ENCODE data around the gene ELAVL4. TPM values are rescaled to one million over a fixed set of nuclear protein-coding genes. Genes with fewer than 3 reads are reported as not detected.
"Not testable (repeated sequence)": the region's sequence is repeated elsewhere in the genome, so short reads cannot be mapped to it uniquely, and the experiment has no call there.

The ELAVL4 gene
- total RNA-seq, 4 donors from 2014 or later, result 0.13 to 0.49 (median 0.42) TPM; not detected in 1

DNA sequence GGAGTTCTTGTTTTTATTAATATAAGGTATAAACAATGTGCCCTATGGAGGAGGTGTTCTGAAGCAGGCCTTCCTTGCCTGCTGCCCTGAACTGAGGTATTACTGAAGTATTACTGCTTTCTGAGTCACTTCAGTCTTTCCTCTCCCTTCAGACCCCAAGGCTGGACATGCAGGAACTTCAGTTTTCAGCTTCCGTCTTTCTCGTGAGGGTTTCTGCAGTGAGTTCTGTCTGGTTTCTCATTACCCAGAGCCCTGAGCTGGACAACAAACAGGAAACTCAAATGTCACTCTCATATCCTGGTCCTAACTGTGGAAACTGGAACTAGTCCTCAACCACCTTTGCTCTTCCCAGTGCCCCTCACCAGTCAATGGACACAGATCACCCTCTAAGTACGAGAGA lies 46.8 kb downstream of the ELAVL4 start:
- no peak for DNase-seq (ENCODE audit: low spot score in 2 of 2)
- WGBS, 2 donors, result 63 to 72% methylated on average over 3 of the region's 3 CpGs
- no peak overlapping the region for H3K4me3 ChIP-seq (ENCODE audit: low read depth, poor library complexity, severe bottlenecking)
- intact Hi-C loops (cut with DNase I; ENCODE audit: low total_unique reads), result no loop called here
- TF ChIP-seq, protein P1, sequence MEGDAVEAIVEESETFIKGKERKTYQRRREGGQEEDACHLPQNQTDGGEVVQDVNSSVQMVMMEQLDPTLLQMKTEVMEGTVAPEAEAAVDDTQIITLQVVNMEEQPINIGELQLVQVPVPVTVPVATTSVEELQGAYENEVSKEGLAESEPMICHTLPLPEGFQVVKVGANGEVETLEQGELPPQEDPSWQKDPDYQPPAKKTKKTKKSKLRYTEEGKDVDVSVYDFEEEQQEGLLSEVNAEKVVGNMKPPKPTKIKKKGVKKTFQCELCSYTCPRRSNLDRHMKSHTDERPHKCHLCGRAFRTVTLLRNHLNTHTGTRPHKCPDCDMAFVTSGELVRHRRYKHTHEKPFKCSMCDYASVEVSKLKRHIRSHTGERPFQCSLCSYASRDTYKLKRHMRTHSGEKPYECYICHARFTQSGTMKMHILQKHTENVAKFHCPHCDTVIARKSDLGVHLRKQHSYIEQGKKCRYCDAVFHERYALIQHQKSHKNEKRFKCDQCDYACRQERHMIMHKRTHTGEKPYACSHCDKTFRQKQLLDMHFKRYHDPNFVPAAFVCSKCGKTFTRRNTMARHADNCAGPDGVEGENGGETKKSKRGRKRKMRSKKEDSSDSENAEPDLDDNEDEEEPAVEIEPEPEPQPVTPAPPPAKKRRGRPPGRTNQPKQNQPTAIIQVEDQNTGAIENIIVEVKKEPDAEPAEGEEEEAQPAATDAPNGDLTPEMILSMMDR (IDR thresholded peaks at IDR 0.05), result no peak
- TF ChIP-seq POLR2A (IDR thresholded peaks at IDR 0.05), result no peak

DNA sequence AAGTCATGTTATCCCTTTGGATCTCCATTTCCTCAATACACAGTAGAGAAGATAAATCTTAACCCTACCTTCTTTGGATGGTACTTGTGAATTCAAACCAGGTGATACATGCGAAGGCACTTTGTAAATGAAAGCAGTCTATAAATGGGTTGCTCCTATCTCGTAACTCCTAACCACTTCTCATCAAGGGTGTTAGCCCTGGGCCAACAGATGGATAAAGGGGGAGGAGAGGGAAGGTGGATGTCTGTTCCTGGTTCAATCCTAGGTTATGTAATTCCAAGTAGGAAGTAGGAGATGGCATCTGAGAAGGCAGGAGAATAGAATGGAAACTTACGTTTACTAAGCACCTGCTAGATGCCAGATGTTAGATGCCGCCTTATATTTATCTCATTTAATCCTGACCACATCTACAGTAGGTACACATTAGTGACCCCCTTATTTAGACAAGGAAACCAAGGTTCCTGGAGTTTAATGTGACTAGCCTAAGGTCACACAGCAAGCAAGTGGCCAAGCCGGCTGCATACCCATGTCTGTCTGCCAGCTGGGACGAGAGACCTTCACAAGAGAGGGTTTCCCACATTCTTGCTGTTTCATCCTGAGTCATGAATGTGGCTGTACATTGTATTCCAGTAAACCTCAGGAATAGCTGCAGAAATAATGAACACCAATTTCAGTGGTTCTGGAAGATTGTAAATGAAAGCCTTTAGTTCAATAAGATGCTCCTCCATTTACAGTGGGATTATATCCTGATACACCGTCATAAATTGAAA lies 47.7 kb downstream of the ELAVL4 start:
- WGBS, 2 donors, result 80 to 86% methylated on average over 7 of the region's 7 CpGs

DNA sequence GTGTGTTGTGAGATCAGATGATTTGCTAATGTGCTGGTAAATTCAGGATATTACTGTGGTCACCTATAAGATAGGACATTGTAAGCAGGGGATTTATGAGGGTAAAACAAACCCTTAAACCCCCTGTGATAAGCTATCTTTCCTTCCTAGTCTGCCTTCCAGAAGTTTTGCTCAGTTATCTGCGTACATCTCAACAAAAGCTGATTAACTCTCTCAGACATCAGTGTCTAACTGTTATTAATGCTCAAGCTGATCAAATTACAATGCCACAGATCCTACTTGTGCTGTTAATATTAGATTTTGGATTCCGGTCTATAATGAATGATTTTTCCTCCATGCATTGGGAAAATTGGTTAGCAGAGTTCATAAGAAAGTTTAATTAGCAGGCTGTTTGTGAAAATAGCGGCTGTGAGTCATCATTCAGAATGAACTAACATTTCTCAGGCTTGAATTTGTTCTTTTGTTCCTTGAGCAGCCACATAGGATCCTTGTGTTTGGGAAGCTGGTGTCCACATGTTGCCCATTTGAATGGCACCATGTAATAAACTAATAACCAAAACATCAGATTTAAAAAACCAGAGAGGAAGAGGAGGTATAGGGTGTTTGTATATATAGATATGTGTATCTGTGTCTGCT lies 48.7 kb downstream of the ELAVL4 start:
- WGBS, 2 donors, result 74 to 83% methylated on average over 3 of the region's 3 CpGs
- H3K4me3 ChIP-seq (ENCODE audit: low read depth, poor library complexity, severe bottlenecking), result no peak overlapping the region
- no peak for DNase-seq (ENCODE audit: low spot score in 2 of 2)
- TF ChIP-seq, protein P1 (IDR thresholded peaks at IDR 0.05), result no peak
- no peak for TF ChIP-seq POLR2A (IDR thresholded peaks at IDR 0.05)
- intact Hi-C loops (cut with DNase I; ENCODE audit: low total_unique reads), result no loop called here

More for the DNA sequence above, 47.7 kb downstream of the ELAVL4 start:
- no peak for DNase-seq (ENCODE audit: low spot score in 2 of 2)
- TF ChIP-seq, protein P1 (IDR thresholded peaks at IDR 0.05), result no peak
- no peak for TF ChIP-seq POLR2A (IDR thresholded peaks at IDR 0.05)
- no peak overlapping the region for H3K4me3 ChIP-seq (ENCODE audit: low read depth, poor library complexity, severe bottlenecking)
- intact Hi-C loops (cut with DNase I; ENCODE audit: low total_unique reads), result no loop called here

DNA sequence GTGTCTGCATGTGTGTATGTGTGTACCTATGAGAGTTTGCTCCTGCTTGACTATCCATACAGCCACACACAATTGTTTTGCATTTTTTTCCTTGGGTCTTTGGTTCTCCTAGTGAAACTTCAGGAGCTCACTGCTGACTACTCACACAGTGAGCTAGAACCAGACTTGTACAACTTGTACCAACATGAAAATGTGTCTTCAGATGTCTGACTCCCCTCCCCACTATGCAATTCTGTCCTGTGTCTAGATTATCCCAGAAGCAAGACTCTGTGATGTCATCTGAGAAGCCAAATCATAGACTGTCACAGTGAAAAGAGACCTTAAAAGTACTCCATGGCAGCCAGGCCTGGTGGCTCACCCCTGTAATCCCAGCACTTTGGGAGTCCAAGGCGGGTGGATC lies 49.7 kb downstream of the ELAVL4 start:
- DNase-seq (ENCODE audit: low spot score in 2 of 2), result no peak
- intact Hi-C loops (cut with DNase I; ENCODE audit: low total_unique reads), result no loop called here
- 91 to 100% methylated on average over 1 of the region's 1 CpG for WGBS, 2 donors
- no peak overlapping the region for H3K4me3 ChIP-seq (ENCODE audit: low read depth, poor library complexity, severe bottlenecking)
- TF ChIP-seq POLR2A (IDR thresholded peaks at IDR 0.05), result no peak
- TF ChIP-seq, protein P1 (IDR thresholded peaks at IDR 0.05), result no peak

DNA sequence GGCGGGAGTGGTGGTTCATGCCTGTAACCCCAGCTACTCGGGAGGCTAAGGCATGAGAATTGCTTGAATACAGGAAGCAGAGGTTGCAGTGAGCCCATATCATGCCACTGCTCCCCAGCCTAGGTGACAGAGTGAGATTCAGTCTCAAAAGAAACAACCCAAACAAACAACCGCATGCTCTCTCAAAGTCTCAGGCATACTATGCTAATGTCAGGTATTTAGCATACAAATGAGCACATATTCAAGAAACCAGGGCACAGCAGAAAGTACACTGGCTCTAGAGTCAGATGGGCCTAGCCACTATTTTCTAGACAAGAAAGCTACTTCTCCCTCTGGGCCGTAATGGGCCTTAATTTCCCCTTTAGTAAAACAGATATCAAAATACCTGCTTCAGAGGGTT lies 55.0 kb downstream of the ELAVL4 start:
- DNase-seq (ENCODE audit: low spot score in 2 of 2), result no peak
- TF ChIP-seq, protein P1 (IDR thresholded peaks at IDR 0.05), result no peak
- no peak for TF ChIP-seq POLR2A (IDR thresholded peaks at IDR 0.05)
- intact Hi-C loops (cut with DNase I; ENCODE audit: low total_unique reads), result no loop called here
- 85 to 89% methylated on average over 4 of the region's 4 CpGs for WGBS, 2 donors
- no peak overlapping the region for H3K4me3 ChIP-seq (ENCODE audit: low read depth, poor library complexity, severe bottlenecking)

DNA sequence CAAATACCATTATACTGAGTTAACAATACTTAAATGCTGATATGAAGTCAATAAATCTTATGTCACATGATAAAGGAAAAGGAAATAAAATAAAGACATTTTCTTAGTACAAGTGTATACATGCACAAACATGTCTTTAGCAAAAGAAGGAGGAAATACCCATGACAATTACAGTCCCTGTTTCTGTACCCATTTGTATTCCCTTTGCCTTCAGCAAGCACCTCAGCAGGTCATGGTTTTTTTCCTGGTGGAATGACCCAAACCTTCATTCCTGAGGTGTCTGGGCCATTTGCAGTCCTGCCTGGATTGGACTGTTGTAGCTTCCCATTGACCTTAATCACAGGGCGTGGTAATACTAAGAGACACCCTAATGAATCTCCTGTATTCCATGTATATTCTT lies 57.6 kb downstream of the ELAVL4 start:
- H3K4me3 ChIP-seq (ENCODE audit: low read depth, poor library complexity, severe bottlenecking); DNase-seq (ENCODE audit: low spot score in 2 of 2); intact Hi-C loops (cut with DNase I; ENCODE audit: low total_unique reads): not testable (repeated sequence)
- WGBS, 2 donors, result 95 to 100% methylated on average over 1 of the region's 1 CpG

Measured in lower leg skin (tissue), 4 donors.